BJ (cell line): ENCODE measurements around the gene FBXO22. TPM values are rescaled to one million over a fixed set of nuclear protein-coding genes. Genes with fewer than 3 reads are reported as not detected.

ENCODE experiments used
- CTCF ChIA-PET: fragments of 350-600 bp; formaldehyde crosslinking; extraction: SDS; loops from one replicate; lab custom pipeline; 2021; ENCODE audit warnings: antibody characterized with exemption, inconsistent platforms; lab: Yijun Ruan, JAX
- POLR2A ChIA-PET: fragments of 300-600 bp; sonication (Branson Sonifier 250); formaldehyde crosslinking; extraction: SDS; loops from one replicate; lab custom pipeline; 2021; ENCODE audit warnings: antibody characterized with exemption; lab: Charles Lee
- DNase-seq: peaks from one replicate; pipeline ENCODE4 v3.0.0-alpha.2; 2011; ENCODE audit warnings: low read depth
- H3K27me3 ChIP-seq: 2 replicates; pipeline ENCODE4 v1.6.0; 2011; ENCODE audit warnings: low read length; ENCODE audit not compliant: control insufficient read depth, insufficient read depth
- H3K36me3 ChIP-seq: 2 replicates; pipeline ENCODE4 v1.5.1; 2011; ENCODE audit warnings: low read length; ENCODE audit not compliant: control insufficient read depth, insufficient read depth
- H3K4me3 ChIP-seq: 2 replicates; pipeline ENCODE4 v1.5.1; 2011; ENCODE audit warnings: low read depth, mild to moderate bottlenecking, control low read depth, low read length
- CTCF ChIP-seq: IDR thresholded peaks from 2 replicates; pipeline ENCODE4 v1.5.1; 2011; ENCODE audit warnings: low read depth, mild to moderate bottlenecking, control low read depth, inconsistent platforms, low read length, moderate library complexity; ENCODE audit not compliant: insufficient read depth
- polyA minus RNA-seq: library from RNA; depleted of rRNA, polyadenylated mRNA; stranded (reverse); fragments of >200 nt; gene quantifications from 2 replicates; pipeline ENCODE4 v1.2.3, GENCODE V29; 2011; rRNA and poly(A)+ RNA removed
- polyA plus RNA-seq: library from polyadenylated mRNA; depleted of rRNA; stranded (reverse); fragments of >200 nt; gene quantifications from 2 replicates; pipeline ENCODE4 v1.2.3, GENCODE V29; 2011; rRNA removed

Gene FBXO22
- polyA plus RNA-seq (31.8 and 51.6 TPM in 2 replicates), polyA minus RNA-seq (20.7 and 27.6 TPM in 2 replicates)

- peaks cover 5% of the 10 kb centered on the region for H3K36me3 ChIP-seq
- peak within 1 kb of the TSS; percentile 99 for H3K4me3 ChIP-seq
- TF ChIP-seq CTCF: no peak
- POLR2A ChIA-PET: no interaction called here
- CTCF ChIA-PET: interaction anchor here (0.7 to 2.1 kb wide), 4 partner anchors 11 to 235 kb away, joined by 3 to 7 read pairs (median 4); no protein-coding TSS in a partner anchor
- DNase-seq: peak; percentile 30
- no peaks in the 10 kb centered on the region for H3K27me3 ChIP-seq
Measured at GRCh38 chr15:75903331-75904239, at the start of gene FBXO22. FBXO22 (plus strand) TSS chr15:75903878; CDS start chr15:75903964, 86 bp downstream.

GRCh38 chr15:75857886-75858285, 45.8 kb upstream of the FBXO22 start:
- Histone ChIP-seq H3K27me3 (no peaks in the 10 kb centered on the region), H3K36me3 (peaks cover 5% of the 10 kb centered on the region), H3K4me3 (no peak overlapping the region)
- CTCF ChIA-PET: interaction anchor here (1.6 kb wide), 1 partner anchor 11 kb away, joined by 5 read pairs; no protein-coding TSS in a partner anchor
- POLR2A ChIA-PET: no interaction called here
- TF ChIP-seq CTCF: no peak
- no peak for DNase-seq

- ChIA-PET POLR2A (interaction anchor here (0.6 kb wide), 1 partner anchor 289 kb away, joined by 4 read pairs; no protein-coding TSS in a partner anchor), CTCF (no interaction called here)
- Histone ChIP-seq H3K36me3 (peaks cover 3% of the 10 kb centered on the region), H3K27me3 (no peaks in the 10 kb centered on the region), H3K4me3 (no peak overlapping the region)
- no peak for TF ChIP-seq CTCF
- no peak for DNase-seq
Measured at GRCh38 chr15:75861750-75862402, 41.8 kb upstream of the FBXO22 start.

GRCh38 chr15:75862796-75863195, 40.9 kb upstream of the FBXO22 start:
- DNase-seq: no peak
- Histone ChIP-seq H3K4me3 (no peak overlapping the region), H3K27me3 (no peaks in the 10 kb centered on the region), H3K36me3 (peaks cover 2% of the 10 kb centered on the region)
- POLR2A ChIA-PET: no interaction called here
- no peak for TF ChIP-seq CTCF
- CTCF ChIA-PET: no interaction called here
